Calu3 (cell line): Measurements from ENCODE around the gene RMND1. TPM values are rescaled to one million over a fixed set of nuclear protein-coding genes. Genes with fewer than 3 reads are reported as not detected.

Source experiments
- BruUV-seq: library from RNA; stranded (reverse); fragments of 400-500 nt; replicated peaks from 2 replicates; lab custom pipeline; 2021; lab: Mats Ljungman, UMichigan
- CTCF ChIA-PET: fragments of 300-600 bp; sonication (Branson Sonifier 250); formaldehyde crosslinking; loops from one replicate; lab custom pipeline; 2022; ENCODE audit warnings: antibody characterized with exemption; lab: Charles Lee
- DNase-seq: peaks from one replicate; pipeline ENCODE4 v3.0.0; 2022
- H3K27ac Mint-ChIP-seq: one replicate; pipeline ENCODE4 v1.8.0; 2022; ENCODE audit warnings: mixed read lengths; ENCODE audit not compliant: unreplicated experiment
- H3K27me3 Mint-ChIP-seq: one replicate; pipeline ENCODE4 v1.8.0; 2022; ENCODE audit warnings: mixed read lengths; ENCODE audit not compliant: unreplicated experiment
- H3K36me3 Mint-ChIP-seq: one replicate; pipeline ENCODE4 v1.8.0; 2022; ENCODE audit warnings: mild to moderate bottlenecking, moderate library complexity, mixed read lengths; ENCODE audit not compliant: insufficient read depth, unreplicated experiment
- H3K4me1 Mint-ChIP-seq: one replicate; pipeline ENCODE4 v1.8.0; 2022; ENCODE audit warnings: mild to moderate bottlenecking, low read depth, mixed read lengths; ENCODE audit not compliant: unreplicated experiment
- H3K4me3 Mint-ChIP-seq: one replicate; pipeline ENCODE4 v1.8.0; 2022; ENCODE audit warnings: mild to moderate bottlenecking, low read depth, moderate library complexity, mixed read lengths; ENCODE audit not compliant: unreplicated experiment
- H3K9me3 Mint-ChIP-seq: one replicate; pipeline ENCODE4 v1.8.0; 2022; ENCODE audit warnings: low read depth, mixed read lengths; ENCODE audit not compliant: unreplicated experiment
- CTCF ChIP-seq: fragments of 200-600 bp; IDR thresholded peaks from one replicate; pipeline ENCODE4 v1.8.0; 2022; ENCODE audit warnings: antibody characterized with exemption; ENCODE audit not compliant: unreplicated experiment
- intact Hi-C: fragments of 100-400 bp; cut with micrococcal nuclease; formaldehyde crosslinking; loops from one replicate; pipeline ENCODE4 v1.10.0; 2022; ENCODE audit not compliant: unreplicated experiment
- total RNA-seq: library from RNA; stranded (reverse); gene quantifications from 2 replicates; pipeline ENCODE4 v1.2.3, GENCODE V29; 2022

Gene RMND1
- total RNA-seq, 1 experiment from 2014 or later, result 13.2 TPM

GRCh38 chr6:151399679-151400078, 52.2 kb downstream of the RMND1 start:
- H3K36me3 Mint-ChIP-seq, result peaks cover 14% of the 10 kb centered on the region
- H3K27ac Mint-ChIP-seq, result no peak overlapping the region
- TF ChIP-seq CTCF, result no peak
- BruUV-seq, result no TSS peak
- CTCF ChIA-PET, result no interaction called here
- H3K4me3 Mint-ChIP-seq, result no peak overlapping the region
- no peak for DNase-seq
- H3K4me1 Mint-ChIP-seq, result no peaks in the 10 kb centered on the region
- H3K9me3 Mint-ChIP-seq, result no peaks in the 10 kb centered on the region
- intact Hi-C loops, result no loop called here
- H3K27me3 Mint-ChIP-seq, result no peaks in the 10 kb centered on the region

- CTCF ChIA-PET, result no interaction called here
- BruUV-seq, result no TSS peak
- intact Hi-C loops, result no loop called here
- H3K36me3 Mint-ChIP-seq, result peaks cover 46% of the 10 kb centered on the region
- H3K4me1 Mint-ChIP-seq, result peaks cover 14% of the 10 kb centered on the region
- H3K9me3 Mint-ChIP-seq, result no peaks in the 10 kb centered on the region
- peak overlapping the region; percentile 86 for H3K4me3 Mint-ChIP-seq
- H3K27me3 Mint-ChIP-seq, result no peaks in the 10 kb centered on the region
- peak overlapping the region; percentile 95 for H3K27ac Mint-ChIP-seq
- DNase-seq, result no peak
- TF ChIP-seq CTCF, result no peak
Observed at GRCh38 chr6:151393410-151393809, 58.5 kb downstream of the RMND1 start.

GRCh38 chr6:151392427-151392826, 59.5 kb downstream of the RMND1 start:
- CTCF ChIA-PET, result interaction anchor here (0.5 kb wide), 1 partner anchor 122 kb away, joined by 9 read pairs; no protein-coding TSS in a partner anchor
- intact Hi-C loops, result no loop called here
- TF ChIP-seq CTCF, result no peak
- BruUV-seq, result TSS peak; percentile 44
- Mint-ChIP-seq H3K9me3 (no peaks in the 10 kb centered on the region), H3K4me3 (peak overlapping the region; percentile 86), H3K4me1 (peaks cover 14% of the 10 kb centered on the region), H3K36me3 (peaks cover 46% of the 10 kb centered on the region), H3K27ac (peak overlapping the region; percentile 95), H3K27me3 (no peaks in the 10 kb centered on the region)
- DNase-seq, result no peak

- intact Hi-C loops, result no loop called here
- H3K27ac Mint-ChIP-seq, result peak within 1 kb of the TSS; percentile 95
- peaks cover 46% of the 10 kb centered on the region for H3K36me3 Mint-ChIP-seq
- DNase-seq, result peak; percentile 63
- CTCF ChIA-PET, result no interaction called here
- H3K9me3 Mint-ChIP-seq, result no peaks in the 10 kb centered on the region
- no peaks in the 10 kb centered on the region for H3K27me3 Mint-ChIP-seq
- no peak for TF ChIP-seq CTCF
- no TSS peak for BruUV-seq
- peaks cover 14% of the 10 kb centered on the region for H3K4me1 Mint-ChIP-seq
- peak within 1 kb of the TSS; percentile 86 for H3K4me3 Mint-ChIP-seq
Observed at GRCh38 chr6:151391471-151392413, 60.2 kb downstream of the RMND1 start, which contains the start of gene ZBTB2. TSS of gene ZBTB2 (minus strand) at chr6:151391559. CDS start at chr6:151373637, 17,922 bp downstream.
